Activated CD8-positive, alpha-beta memory T cell treated with anti-CD3 and anti-CD28 coated beads for 24 hours (primary cell): ENCODE measurements around the gene TTLL12.

Experiments used
- DNase-seq: peaks from one replicate; pipeline ENCODE4 v3.0.0-alpha.2; 2020

The TTLL12 gene

GRCh38 chr22:43118024-43118849 lies 68.7 kb downstream of the TTLL12 start:
- no peak for DNase-seq

GRCh38 chr22:43116932-43117331 lies 70.0 kb downstream of the TTLL12 start:
- DNase-seq, result no peak
